Left ventricle myocardium inferior (tissue), 1 donor: ENCODE data around the gene CDS2. TPM values are rescaled to one million over a fixed set of nuclear protein-coding genes. Genes with fewer than 3 reads are reported as not detected.
A peak's percentile ranks its signal among the peaks of the same experiment; 100 is the strongest.

Experiments
- DNase-seq: peaks from one replicate; pipeline ENCODE4 v3.0.0-alpha.2; 2020
- H3K27ac ChIP-seq: fragments of 200-600 bp; replicated peaks from 2 replicates; pipeline ENCODE4 v1.8.0; 2021
- H3K27me3 ChIP-seq: fragments of 200-600 bp; 2 replicates; pipeline ENCODE4 v1.8.0; 2021; ENCODE audit warnings: low read depth
- H3K36me3 ChIP-seq: fragments of 200-600 bp; 2 replicates; pipeline ENCODE4 v1.8.0; 2021
- H3K4me1 ChIP-seq: fragments of 200-600 bp; 2 replicates; pipeline ENCODE4 v1.8.0; 2021
- H3K4me3 ChIP-seq: fragments of 200-600 bp; 2 replicates; pipeline ENCODE4 v1.8.0; 2021; ENCODE audit warnings: mild to moderate bottlenecking, moderate library complexity
- H3K9me3 ChIP-seq: fragments of 200-600 bp; replicated peaks from 2 replicates; pipeline ENCODE4 v1.8.0; 2021
- intact Hi-C: fragments of 100-400 bp; cut with micrococcal nuclease; formaldehyde crosslinking; loops from one replicate; pipeline ENCODE4 v1.11.0; 2022
- total RNA-seq: library from RNA; stranded (reverse); fragmentation: NEBNext Ultra II Directional; extraction: Animal tissue kit (Norgen Biotek cat#: 25700); gene quantifications from one replicate; pipeline ENCODE4 v1.2.1, GENCODE V29; 2021
- TF ChIP-seq, protein P1 (sequence below): fragments of 200-600 bp; IDR thresholded peaks from 2 replicates; pipeline ENCODE4 v1.8.0; 2021; ENCODE audit warnings: antibody characterized with exemption, mild to moderate bottlenecking, borderline replicate concordance
- donor health status: DM: no; HTN: yes; CAD: no; lungs with severe emphysema.

Gene CDS2
- total RNA-seq, 1 donor from 2014 or later: 79.0 TPM

DNA sequence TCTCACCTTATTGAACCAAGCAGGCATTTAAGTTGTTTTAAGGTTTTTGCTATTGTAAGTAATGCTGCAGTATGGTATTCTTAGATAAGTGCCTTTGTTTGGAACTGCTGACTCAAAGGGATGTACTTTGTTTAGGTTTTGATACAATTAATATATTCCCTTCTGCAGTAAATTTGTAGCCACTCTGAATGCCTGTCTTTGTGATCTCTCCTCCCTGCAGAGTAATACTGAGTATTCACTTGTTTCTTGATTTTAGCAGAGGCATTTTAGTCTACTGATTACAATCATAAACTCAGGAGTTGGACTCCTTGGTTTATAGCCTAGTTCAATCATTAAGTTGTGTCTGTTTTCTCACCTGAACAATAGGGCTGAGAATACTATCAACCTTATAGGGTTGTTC is 13.4 kb downstream of the CDS2 start:
- no peak for DNase-seq
- no peaks in the 10 kb centered on the region for H3K9me3 ChIP-seq
- H3K27me3 ChIP-seq: no peaks in the 10 kb centered on the region
- H3K27ac ChIP-seq: peak overlapping the region; percentile 51
- TF ChIP-seq, protein P1, sequence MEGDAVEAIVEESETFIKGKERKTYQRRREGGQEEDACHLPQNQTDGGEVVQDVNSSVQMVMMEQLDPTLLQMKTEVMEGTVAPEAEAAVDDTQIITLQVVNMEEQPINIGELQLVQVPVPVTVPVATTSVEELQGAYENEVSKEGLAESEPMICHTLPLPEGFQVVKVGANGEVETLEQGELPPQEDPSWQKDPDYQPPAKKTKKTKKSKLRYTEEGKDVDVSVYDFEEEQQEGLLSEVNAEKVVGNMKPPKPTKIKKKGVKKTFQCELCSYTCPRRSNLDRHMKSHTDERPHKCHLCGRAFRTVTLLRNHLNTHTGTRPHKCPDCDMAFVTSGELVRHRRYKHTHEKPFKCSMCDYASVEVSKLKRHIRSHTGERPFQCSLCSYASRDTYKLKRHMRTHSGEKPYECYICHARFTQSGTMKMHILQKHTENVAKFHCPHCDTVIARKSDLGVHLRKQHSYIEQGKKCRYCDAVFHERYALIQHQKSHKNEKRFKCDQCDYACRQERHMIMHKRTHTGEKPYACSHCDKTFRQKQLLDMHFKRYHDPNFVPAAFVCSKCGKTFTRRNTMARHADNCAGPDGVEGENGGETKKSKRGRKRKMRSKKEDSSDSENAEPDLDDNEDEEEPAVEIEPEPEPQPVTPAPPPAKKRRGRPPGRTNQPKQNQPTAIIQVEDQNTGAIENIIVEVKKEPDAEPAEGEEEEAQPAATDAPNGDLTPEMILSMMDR: no peak
- peaks cover 95% of the 10 kb centered on the region for H3K4me1 ChIP-seq
- intact Hi-C loops: no loop called here
- peaks cover 3% of the 10 kb centered on the region for H3K36me3 ChIP-seq
- no peak overlapping the region for H3K4me3 ChIP-seq

DNA sequence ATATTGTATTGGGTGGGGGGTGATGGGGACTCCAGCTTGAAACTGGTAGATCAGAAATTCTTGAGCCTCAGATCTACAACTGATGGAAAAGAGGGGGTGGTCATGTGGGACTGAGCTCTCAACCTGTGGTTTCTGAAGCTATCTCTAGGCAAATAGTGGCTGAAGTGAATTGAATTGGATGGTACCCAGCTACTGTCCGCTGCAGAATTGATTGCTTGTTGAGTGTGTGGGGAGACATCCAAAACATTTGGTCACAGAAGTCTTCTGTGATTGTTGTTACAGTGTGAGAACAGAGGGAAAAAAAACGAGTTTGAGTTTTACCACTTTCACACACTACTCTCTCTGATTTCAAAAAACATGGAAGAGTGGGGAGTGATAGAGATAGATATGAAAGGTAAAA is 14.8 kb downstream of the CDS2 start:
- Histone ChIP-seq H3K27me3 (no peaks in the 10 kb centered on the region), H3K4me1 (peaks cover 95% of the 10 kb centered on the region), H3K27ac (peak overlapping the region; percentile 51), H3K36me3 (peaks cover 3% of the 10 kb centered on the region), H3K9me3 (no peaks in the 10 kb centered on the region), H3K4me3 (no peak overlapping the region)
- TF ChIP-seq, protein P1: no peak
- DNase-seq: no peak
- intact Hi-C loops: no loop called here

GRCh38 chr20:5143851-5144250 is 17.0 kb downstream of the CDS2 start:
- no peak for DNase-seq
- Histone ChIP-seq H3K9me3 (no peaks in the 10 kb centered on the region), H3K36me3 (no peaks in the 10 kb centered on the region), H3K27ac (peak overlapping the region; percentile 51), H3K4me1 (peaks cover 100% of the 10 kb centered on the region), H3K4me3 (no peak overlapping the region), H3K27me3 (no peaks in the 10 kb centered on the region)
- intact Hi-C loops: no loop called here
- TF ChIP-seq, protein P1: no peak

- DNase-seq: no peak
- H3K9me3 ChIP-seq: no peaks in the 10 kb centered on the region
- H3K4me3 ChIP-seq: no peak overlapping the region
- no peaks in the 10 kb centered on the region for H3K36me3 ChIP-seq
- TF ChIP-seq, protein P1: no peak
- no peaks in the 10 kb centered on the region for H3K27me3 ChIP-seq
- peak overlapping the region; percentile 18 for H3K27ac ChIP-seq
- H3K4me1 ChIP-seq: peaks cover 100% of the 10 kb centered on the region
- intact Hi-C loops: no loop called here
Measured at GRCh38 chr20:5145365-5146098, 18.7 kb downstream of the CDS2 start.

- intact Hi-C loops: no loop called here
- Histone ChIP-seq H3K36me3 (no peaks in the 10 kb centered on the region), H3K27ac (no peak overlapping the region), H3K4me1 (peaks cover 100% of the 10 kb centered on the region), H3K9me3 (no peaks in the 10 kb centered on the region), H3K4me3 (no peak overlapping the region), H3K27me3 (no peaks in the 10 kb centered on the region)
- DNase-seq: no peak
- TF ChIP-seq, protein P1: no peak
Measured at GRCh38 chr20:5146099-5146668, 19.4 kb downstream of the CDS2 start.
